A172 (cell line): Measurements from ENCODE around the gene KCNN4. TPM values are rescaled to one million over a fixed set of nuclear protein-coding genes. Genes with fewer than 3 reads are reported as not detected.

ENCODE experiments used
- DNase-seq: peaks from one replicate; pipeline ENCODE4 v3.0.0-alpha.2; 2015; ENCODE audit warnings: low spot score
- total RNA-seq: library from RNA; depleted of rRNA; stranded (reverse); fragments of >200 nt; shearing (Covaris generic); gene quantifications from 2 replicates; pipeline ENCODE4 v1.2.3, GENCODE V29; 2014

Gene KCNN4
- total RNA-seq, 1 experiment from 2014 or later: 68.6 TPM

- no peak for DNase-seq
These were observed 30.9 kb downstream of the KCNN4 start for GRCh38 chr19:43749898-43750297.

- no peak for DNase-seq
These were observed 31.6 kb downstream of the KCNN4 start for GRCh38 chr19:43749152-43749551.

- DNase-seq: no peak
These were observed 32.1 kb downstream of the KCNN4 start for GRCh38 chr19:43748685-43749084.

DNA sequence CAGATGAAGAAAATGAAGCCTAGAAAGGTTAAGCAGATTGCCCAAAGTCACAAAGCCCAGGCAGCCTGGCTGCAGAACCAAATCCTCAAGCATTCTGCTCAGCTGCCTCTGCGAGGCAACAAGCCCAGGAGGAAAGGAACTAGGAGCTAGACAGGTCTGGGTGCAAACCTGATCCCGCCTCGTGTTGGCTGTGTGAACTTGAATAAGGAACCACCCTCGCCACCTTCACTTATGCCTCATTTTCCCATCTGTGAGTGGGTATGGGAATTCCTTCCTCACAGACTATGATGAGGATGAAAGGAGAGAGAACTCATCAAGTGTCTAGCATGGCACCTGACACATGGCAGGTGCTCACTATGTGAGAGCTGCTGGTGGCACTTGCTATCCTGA, 32.6 kb downstream of the KCNN4 start:
- DNase-seq: no peak

DNA sequence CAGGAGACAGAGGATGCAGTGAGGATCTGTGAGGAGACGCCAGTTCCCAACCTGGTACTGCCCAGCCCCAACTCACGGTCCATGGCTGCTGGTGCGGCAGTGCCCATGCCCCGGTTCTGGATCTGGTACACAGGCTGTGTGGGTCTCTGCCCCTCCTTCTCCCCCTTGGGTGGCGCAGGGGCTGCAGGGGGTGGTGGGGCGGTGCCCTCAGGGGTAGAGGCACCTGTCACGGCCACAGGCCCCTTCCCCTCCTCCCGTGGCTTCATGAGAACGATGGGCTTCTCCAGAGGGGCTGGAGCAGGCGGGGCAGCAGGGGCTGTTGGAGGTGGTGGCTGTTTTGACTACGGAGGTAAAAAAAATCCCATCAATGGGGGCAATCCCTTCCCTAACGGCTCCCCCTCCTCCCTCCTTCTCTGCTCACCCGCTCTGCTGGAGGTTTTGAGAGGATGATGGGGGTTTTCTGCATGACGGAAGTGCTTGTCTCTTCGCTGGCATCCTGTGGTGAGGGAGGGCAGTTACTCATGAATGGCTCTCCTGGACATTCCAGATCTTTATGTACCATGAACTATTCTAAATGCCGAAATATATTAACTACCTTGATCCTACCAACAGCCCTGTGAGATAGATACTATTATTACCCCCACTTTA, 33.1 kb downstream of the KCNN4 start:
- peak; percentile 71 for DNase-seq

DNA sequence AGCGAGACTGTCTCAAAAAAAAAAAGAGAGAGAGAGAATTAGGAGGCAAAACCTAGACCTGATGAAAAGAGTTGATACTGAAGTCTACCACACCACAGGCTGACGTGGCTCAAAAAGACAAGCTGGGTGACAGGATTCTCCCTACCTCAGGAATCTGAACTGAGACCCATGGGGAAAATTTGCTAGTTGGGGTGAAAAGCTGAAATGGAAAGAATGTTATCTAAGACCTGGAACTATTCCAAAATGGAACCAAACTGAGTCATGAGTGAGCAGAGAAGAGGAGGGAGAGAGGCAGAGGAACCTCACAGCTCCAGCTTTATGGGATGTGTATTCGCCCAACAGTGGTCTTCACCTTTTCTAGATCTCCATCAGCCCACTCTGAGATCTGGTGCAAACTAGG, 37.7 kb downstream of the KCNN4 start:
- DNase-seq: peak; percentile 93

DNA sequence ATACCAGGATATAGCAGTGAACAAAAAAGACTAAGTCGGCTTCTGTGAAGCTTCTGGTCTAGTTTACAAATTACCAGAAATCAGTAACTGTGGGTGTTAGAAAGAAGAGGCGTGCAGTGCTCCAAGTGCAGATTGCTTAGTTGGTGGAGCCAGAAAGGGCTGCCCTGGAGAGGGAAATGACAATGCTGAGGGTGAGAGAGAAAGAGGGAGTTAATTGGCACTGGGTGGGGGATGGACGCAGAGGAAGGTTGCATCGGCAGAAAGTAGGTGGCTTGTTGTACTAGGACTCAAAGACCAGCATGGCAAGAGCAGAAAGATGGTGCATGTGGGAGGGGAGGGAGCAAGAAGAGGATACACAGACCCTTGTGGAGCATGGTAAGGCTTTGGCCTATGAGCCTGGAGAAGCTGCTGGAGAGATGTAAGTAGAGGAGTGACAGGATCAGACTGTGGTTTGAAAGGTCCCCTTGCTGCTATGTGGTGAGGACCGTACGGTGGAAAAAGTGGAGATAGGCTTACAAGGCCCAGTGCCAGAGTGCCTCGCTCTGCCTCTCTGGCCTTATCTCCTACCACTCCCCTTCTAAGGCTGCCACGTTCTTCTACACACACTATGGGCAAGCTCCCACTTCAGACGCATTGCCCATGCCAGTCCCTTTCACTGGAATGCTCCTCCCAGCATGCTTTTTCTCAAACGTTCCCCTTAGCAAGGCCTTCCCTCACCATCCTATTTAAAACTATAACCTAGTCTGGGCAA, 39.5 kb downstream of the KCNN4 start:
- no peak for DNase-seq

GRCh38 chr19:43739439-43740235, 41.1 kb downstream of the KCNN4 start:
- DNase-seq: peak; percentile 82

GRCh38 chr19:43738780-43739211, 42.0 kb downstream of the KCNN4 start:
- peak; percentile 68 for DNase-seq

DNA sequence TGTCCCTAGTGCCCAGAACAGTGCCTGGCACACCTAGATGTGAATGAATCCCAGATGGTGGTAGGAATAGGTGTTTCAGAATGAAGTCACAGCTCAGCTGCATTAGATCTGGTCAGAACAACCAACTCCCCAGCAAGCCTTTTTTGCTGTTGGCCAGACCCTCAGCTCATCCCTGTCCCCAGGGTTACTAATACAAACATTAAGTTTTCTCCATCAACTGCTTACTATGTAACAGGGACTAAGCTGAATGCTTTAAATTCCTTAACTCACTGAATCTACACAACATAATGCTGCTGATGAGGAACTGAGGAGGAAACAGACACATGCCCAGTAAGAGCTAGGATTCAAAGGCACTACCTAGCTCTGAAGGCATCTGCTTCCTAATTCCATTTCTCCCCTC, 44.8 kb downstream of the KCNN4 start:
- DNase-seq: no peak

GRCh38 chr19:43735013-43735412, 45.8 kb downstream of the KCNN4 start:
- no peak for DNase-seq

DNA sequence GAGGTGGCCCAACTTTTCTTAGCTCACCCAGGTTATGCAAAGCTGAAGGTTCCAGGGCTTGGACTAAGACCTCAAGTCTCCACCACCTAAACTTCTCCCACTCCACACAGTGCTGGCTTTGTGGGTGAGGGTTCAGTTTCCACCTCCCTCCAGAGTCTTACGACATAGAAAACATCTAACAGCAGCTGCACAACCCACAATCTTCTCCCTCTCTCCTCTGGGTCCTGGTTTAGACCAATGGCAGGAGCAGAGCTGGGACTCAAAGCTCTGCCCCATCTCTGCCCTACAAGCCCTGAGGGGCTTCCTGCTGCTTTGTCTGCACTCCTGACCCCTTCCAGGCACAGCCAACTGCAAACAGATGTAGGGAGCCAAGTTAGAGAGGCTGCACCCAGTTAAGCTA, 48.9 kb downstream of the KCNN4 start:
- DNase-seq: no peak

GRCh38 chr19:43731346-43731745, 49.4 kb downstream of the KCNN4 start:
- no peak for DNase-seq

DNA sequence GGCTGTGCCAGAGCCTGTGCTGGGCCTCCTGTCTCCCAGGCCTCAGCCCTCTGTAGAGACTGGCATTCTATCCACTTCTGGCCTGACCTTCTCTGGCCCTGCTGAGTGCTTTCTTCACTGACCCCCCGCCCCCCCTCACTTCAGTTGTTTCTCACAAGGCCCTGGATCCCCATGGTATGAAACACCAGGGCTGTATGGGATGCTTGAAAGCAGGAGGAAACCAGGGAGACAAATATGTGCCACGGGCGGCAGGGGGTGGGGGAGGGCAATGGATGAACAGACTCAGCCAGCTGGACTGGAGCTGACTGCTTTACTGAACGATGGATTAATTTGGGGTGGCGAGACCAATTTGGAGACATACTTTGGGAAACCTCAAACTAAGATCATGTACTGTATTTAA, 50.9 kb downstream of the KCNN4 start:
- DNase-seq: no peak

DNA sequence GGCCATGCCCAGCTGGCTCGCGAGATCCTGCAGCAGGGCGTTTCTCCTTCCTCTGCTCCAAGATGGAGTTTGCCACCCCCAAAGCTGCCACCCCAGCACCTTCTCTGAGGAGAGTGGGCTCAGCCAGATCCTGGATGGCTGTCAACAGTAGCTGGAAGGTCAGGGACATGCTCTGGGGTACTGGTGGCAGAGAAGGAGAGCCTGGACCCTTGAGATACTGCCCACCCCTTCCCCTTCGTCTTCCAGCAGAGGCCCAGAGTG, 53.2 kb downstream of the KCNN4 start:
- no peak for DNase-seq

DNA sequence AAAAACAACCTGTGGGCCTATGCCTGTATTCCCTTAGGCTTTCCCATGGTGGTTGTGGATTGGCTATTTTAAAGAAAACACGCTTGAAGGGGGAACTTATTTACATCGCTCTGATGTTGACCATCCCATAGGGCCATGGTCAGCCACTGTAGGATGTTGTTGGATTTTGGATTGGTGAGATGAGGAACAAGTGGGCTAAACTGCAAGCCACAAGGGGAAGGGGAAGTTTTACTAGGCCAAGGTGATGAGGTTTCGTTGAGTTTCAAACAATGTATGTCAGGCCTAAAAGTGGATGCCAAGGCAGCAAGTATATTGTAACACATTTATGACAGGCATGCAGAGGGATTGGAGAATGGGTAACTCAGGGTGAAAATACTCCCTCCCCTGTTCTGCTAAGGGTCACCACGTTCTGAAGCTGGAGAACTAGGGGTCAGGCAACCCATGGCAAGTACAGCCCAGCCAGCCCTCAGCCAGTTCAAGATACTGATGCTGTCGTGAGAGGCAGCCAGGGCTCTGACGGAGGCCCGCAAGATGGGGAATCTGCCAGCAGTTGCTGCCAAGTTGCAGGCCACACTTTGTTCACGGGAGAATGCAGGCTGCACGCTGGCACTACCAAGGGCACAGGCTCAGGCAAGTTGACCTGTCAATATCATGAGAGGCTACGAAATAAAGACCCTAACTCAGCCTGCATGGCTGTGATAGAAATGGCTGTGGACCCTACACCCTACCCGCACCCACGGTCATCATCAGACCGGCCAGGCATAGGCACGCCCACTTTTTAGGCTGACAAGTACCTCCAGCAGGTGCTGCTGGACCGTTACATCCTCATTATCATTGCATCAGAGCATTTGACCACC, 53.8 kb downstream of the KCNN4 start:
- DNase-seq: no peak

DNA sequence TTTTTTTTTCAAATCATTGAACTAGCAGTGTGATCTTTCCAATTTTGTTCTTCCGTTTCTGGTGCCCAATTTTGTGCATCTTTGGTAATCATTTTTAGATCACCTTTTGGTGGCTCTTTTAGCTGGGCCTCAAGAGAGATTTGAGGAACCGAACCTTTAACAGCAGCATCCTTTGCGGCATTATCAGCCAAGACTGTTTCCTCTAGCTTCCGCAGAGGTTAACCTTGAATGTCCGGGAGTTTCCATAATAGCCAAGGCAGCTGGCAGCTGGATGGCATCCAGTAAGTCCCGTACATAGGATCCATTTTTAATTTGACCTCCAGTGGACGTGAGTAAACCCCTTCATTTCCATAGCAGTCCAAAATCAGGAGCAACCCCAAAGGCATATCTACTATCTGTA, 55.3 kb downstream of the KCNN4 start:
- no peak for DNase-seq

GRCh38 chr19:43724896-43725295, 55.9 kb downstream of the KCNN4 start:
- DNase-seq: no peak

GRCh38 chr19:43723588-43723987, 57.2 kb downstream of the KCNN4 start:
- no peak for DNase-seq

DNA sequence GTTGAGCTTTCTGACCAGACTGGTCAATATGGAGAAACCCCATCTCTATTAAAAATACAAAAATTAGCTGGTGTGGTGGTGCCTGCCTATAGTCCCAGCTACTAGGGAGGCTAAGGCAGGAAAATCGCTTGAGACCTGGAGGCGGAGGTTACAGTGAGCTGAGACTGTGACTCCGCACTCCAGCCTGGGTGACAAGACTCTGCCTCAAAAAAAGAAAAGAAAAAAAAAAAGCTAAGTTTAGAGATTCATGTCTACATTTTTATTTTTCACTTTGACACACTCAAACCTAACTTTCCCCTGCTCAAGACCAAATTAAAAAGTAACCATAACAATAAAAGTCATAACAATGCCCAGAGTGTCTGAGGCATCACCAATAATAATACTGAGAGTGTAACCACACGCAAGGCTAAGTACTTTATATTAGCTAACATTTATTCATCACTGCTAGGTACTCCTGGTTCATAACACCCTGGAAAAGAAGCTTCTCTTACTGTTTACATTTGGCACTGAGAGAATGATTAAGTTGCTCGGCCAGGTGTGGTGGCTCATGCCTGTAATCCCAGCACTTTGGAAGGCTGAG, 59.2 kb downstream of the KCNN4 start:
- DNase-seq: no peak

DNA sequence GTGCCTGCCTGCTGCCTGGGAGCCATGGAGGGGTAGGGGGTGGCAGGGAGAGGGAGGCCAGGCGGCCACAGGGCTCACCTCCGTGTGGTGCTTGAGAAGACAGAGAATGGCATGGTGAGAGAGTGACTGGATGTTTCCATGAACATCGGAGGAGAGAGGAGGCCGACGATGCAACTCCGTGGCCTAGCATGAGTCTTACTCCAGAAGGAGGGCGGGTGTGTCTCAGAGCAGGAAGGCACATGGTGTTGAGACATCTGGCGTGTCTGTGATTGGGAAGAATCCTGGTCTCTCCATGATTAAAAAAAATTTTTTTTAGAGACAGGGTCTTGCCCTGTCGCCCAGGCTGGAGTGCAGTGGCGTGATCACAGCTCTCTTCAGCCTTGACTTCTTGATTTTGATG, 59.8 kb downstream of the KCNN4 start:
- DNase-seq: no peak

- DNase-seq: no peak
These were observed 60.9 kb downstream of the KCNN4 start for GRCh38 chr19:43719918-43720317.
